ENCODE measurements around the gene AKAP6. TPM values are rescaled to one million over a fixed set of nuclear protein-coding genes. Genes with fewer than 3 reads are reported as not detected.

Gene AKAP6
- total and polyA plus RNA-seq, 4 donors: 0.42 to 3.2 (median 1.7) TPM

- no peak for TF ChIP-seq TAF1 (conservative IDR thresholded peaks at IDR 0.05)
- no peak for TF ChIP-seq ZBTB33 (IDR thresholded peaks at IDR 0.05)
- TF ChIP-seq RXRA (IDR thresholded peaks at IDR 0.05): peak; percentile 33 to 56
These were observed 139.9 kb downstream of the AKAP6 start (continued) for GRCh38 chr14:32468955-32469354.

GRCh38 chr14:32469388-32470160 lies 140.5 kb downstream of the AKAP6 start:
- H3K27me3 ChIP-seq (ENCODE audit: control insufficient read depth in 4 of 4, insufficient read depth in 4 of 4, low read length in 3 of 4): no peaks in the 10 kb centered on the region
- H3K4me1 ChIP-seq (ENCODE audit: control insufficient read depth in 4 of 4, insufficient read depth in 4 of 4, low read length in 3 of 4): peaks cover 3 to 18% (median 12%) of the 10 kb centered on the region in 4 donors
- H3K36me3 ChIP-seq (ENCODE audit: control insufficient read depth in 4 of 4, insufficient read depth in 3 of 4, low read depth in 1 of 4, low read length in 3 of 4): no peaks in the 10 kb centered on the region
- 13% methylated on average over 5 of the region's 5 CpGs for WGBS
- no peaks in the 10 kb centered on the region for H3K9me3 ChIP-seq (ENCODE audit: control insufficient read depth in 4 of 4, low read length in 3 of 4)
- TF ChIP-seq JUND (IDR thresholded peaks at IDR 0.05) (no peak), RAD21 (IDR thresholded peaks at IDR 0.05) (peak; percentile 80 to 85), CTCF (IDR thresholded peaks at IDR 0.05; ENCODE audit: low read depth, low read length, missing input control) (peak; percentile 58), SP1 (IDR thresholded peaks at IDR 0.05) (no peak)
- H3K27ac ChIP-seq (ENCODE audit: low read depth in 1 of 2, low read length in 2 of 2): no peak overlapping the region
- no peak overlapping the region for H3K9ac ChIP-seq (ENCODE audit: low read depth in 1 of 2, low read length in 2 of 2)
- H3K4me3 ChIP-seq (ENCODE audit: low read depth in 1 of 3, low read length in 3 of 3): no peak overlapping the region
- DNase-seq (ENCODE audit: low spot score): no peak

- TF ChIP-seq YY1 (IDR thresholded peaks at IDR 0.05): no peak
- Histone ChIP-seq H3K36me3 (ENCODE audit: control insufficient read depth in 4 of 4, insufficient read depth in 3 of 4, low read depth in 1 of 4, low read length in 3 of 4) (no peaks in the 10 kb centered on the region), H3K9me3 (ENCODE audit: control insufficient read depth in 4 of 4, low read length in 3 of 4) (no peaks in the 10 kb centered on the region), H3K4me3 (ENCODE audit: low read depth in 1 of 3, low read length in 3 of 3) (no peak overlapping the region), H3K4me1 (ENCODE audit: control insufficient read depth in 4 of 4, insufficient read depth in 4 of 4, low read length in 3 of 4) (peaks cover 3 to 18% (median 12%) of the 10 kb centered on the region in 4 donors), H3K9ac (ENCODE audit: low read depth in 1 of 2, low read length in 2 of 2) (no peak overlapping the region), H3K27ac (ENCODE audit: low read depth in 1 of 2, low read length in 2 of 2) (no peak overlapping the region), H3K27me3 (ENCODE audit: control insufficient read depth in 4 of 4, insufficient read depth in 4 of 4, low read length in 3 of 4) (no peaks in the 10 kb centered on the region)
- DNase-seq (ENCODE audit: low spot score): no peak
- WGBS: 89% methylated on average over 4 of the region's 4 CpGs
These were observed 141.1 kb downstream of the AKAP6 start for GRCh38 chr14:32470161-32470715.

GRCh38 chr14:32471181-32471580 lies 142.1 kb downstream of the AKAP6 start:
- H3K9ac ChIP-seq (ENCODE audit: low read depth in 1 of 2, low read length in 2 of 2): no peak overlapping the region
- no peaks in the 10 kb centered on the region for H3K36me3 ChIP-seq (ENCODE audit: control insufficient read depth in 4 of 4, insufficient read depth in 3 of 4, low read depth in 1 of 4, low read length in 3 of 4)
- no peak overlapping the region for H3K27ac ChIP-seq (ENCODE audit: low read depth in 1 of 2, low read length in 2 of 2)
- WGBS: 91% methylated on average over 4 of the region's 4 CpGs
- H3K4me1 ChIP-seq (ENCODE audit: control insufficient read depth in 4 of 4, insufficient read depth in 4 of 4, low read length in 3 of 4): peaks cover 3 to 18% (median 12%) of the 10 kb centered on the region in 4 donors
- DNase-seq (ENCODE audit: low spot score): no peak
- no peaks in the 10 kb centered on the region for H3K9me3 ChIP-seq (ENCODE audit: control insufficient read depth in 4 of 4, low read length in 3 of 4)
- H3K4me3 ChIP-seq (ENCODE audit: low read depth in 1 of 3, low read length in 3 of 3): no peak overlapping the region
- no peaks in the 10 kb centered on the region for H3K27me3 ChIP-seq (ENCODE audit: control insufficient read depth in 4 of 4, insufficient read depth in 4 of 4, low read length in 3 of 4)
- TF ChIP-seq JUND (IDR thresholded peaks at IDR 0.05) (no peak), YY1 (IDR thresholded peaks at IDR 0.05) (no peak), FOXA1 (IDR thresholded peaks at IDR 0.05) (no peak), GABPA (IDR thresholded peaks at IDR 0.05 in 1 of 2, conservative IDR thresholded peaks at IDR 0.05 in 1 of 2) (no peak), FOXA2 (IDR thresholded peaks at IDR 0.05) (no peak), HNF4A (conservative IDR thresholded peaks at IDR 0.05) (no peak), CTCF (IDR thresholded peaks at IDR 0.05; ENCODE audit: low read depth, low read length, missing input control) (no peak), RAD21 (IDR thresholded peaks at IDR 0.05) (no peak), HNF4G (IDR thresholded peaks at IDR 0.05) (no peak), REST (IDR thresholded peaks at IDR 0.05) (no peak), SP1 (IDR thresholded peaks at IDR 0.05) (no peak)
